GM21528 (cell line): ENCODE measurements around the gene ITGB2.
A peak's percentile ranks its signal among the peaks of the same experiment; 100 is the strongest.
"Not testable (repeated sequence)": the region's sequence is repeated elsewhere in the genome, so short reads cannot be mapped to it uniquely, and the experiment has no call there.

Source experiments
- ATAC-seq: cut with Tn5 transposase; IDR thresholded peaks from one replicate; pipeline ENCODE4 v1.9.1; 2021; ENCODE audit warnings: mild to moderate bottlenecking, moderate library complexity; ENCODE audit not compliant: unreplicated experiment, low FRiP score

The ITGB2 gene

GRCh38 chr21:44942566-44942965, 21.9 kb upstream of the ITGB2 start:
- ATAC-seq: no peak

- ATAC-seq: no peak
Measured at GRCh38 chr21:44941567-44941966, 20.9 kb upstream of the ITGB2 start.

- peak; percentile 30 for ATAC-seq
Measured at GRCh38 chr21:44940116-44940631, 19.5 kb upstream of the ITGB2 start.

GRCh38 chr21:44939532-44940115, 18.9 kb upstream of the ITGB2 start, which contains the start of gene SLX9:
Gene SLX9, plus strand, starts transcription at chr21:44940029. Its CDS starts 29 bp downstream, at chr21:44940058.
- peak; percentile 72 for ATAC-seq

GRCh38 chr21:44938772-44939531, 18.3 kb upstream of the ITGB2 start:
- ATAC-seq: no peak

GRCh38 chr21:44935533-44935927, 14.8 kb upstream of the ITGB2 start:
- no peak for ATAC-seq

GRCh38 chr21:44934797-44935532, 14.3 kb upstream of the ITGB2 start:
- ATAC-seq: no peak

GRCh38 chr21:44934276-44934675, 13.6 kb upstream of the ITGB2 start:
- no peak for ATAC-seq

- ATAC-seq: no peak
Measured at GRCh38 chr21:44933918-44934260, 13.2 kb upstream of the ITGB2 start.

- ATAC-seq: no peak
Measured at GRCh38 chr21:44933199-44933917, 12.7 kb upstream of the ITGB2 start.

- no peak for ATAC-seq
Measured at GRCh38 chr21:44932408-44933181, 11.9 kb upstream of the ITGB2 start.

GRCh38 chr21:44931501-44932407, 11.1 kb upstream of the ITGB2 start:
- no peak for ATAC-seq

GRCh38 chr21:44931137-44931500, 10.4 kb upstream of the ITGB2 start:
- no peak for ATAC-seq

GRCh38 chr21:44930543-44930981, 9.9 kb upstream of the ITGB2 start:
- no peak for ATAC-seq

- no peak for ATAC-seq
Measured at GRCh38 chr21:44929799-44930542, 9.3 kb upstream of the ITGB2 start.

GRCh38 chr21:44929242-44929798, 8.6 kb upstream of the ITGB2 start:
- ATAC-seq: no peak

- not testable (repeated sequence) for ATAC-seq
Measured at GRCh38 chr21:44928500-44929241, 8.0 kb upstream of the ITGB2 start.
